ENCODE measurements around the gene HOXC13. TPM values are rescaled to one million over a fixed set of nuclear protein-coding genes. Genes with fewer than 3 reads are reported as not detected.

The HOXC13 gene
- total RNA-seq, 1 donor from 2014 or later = 0.69 TPM

DNA sequence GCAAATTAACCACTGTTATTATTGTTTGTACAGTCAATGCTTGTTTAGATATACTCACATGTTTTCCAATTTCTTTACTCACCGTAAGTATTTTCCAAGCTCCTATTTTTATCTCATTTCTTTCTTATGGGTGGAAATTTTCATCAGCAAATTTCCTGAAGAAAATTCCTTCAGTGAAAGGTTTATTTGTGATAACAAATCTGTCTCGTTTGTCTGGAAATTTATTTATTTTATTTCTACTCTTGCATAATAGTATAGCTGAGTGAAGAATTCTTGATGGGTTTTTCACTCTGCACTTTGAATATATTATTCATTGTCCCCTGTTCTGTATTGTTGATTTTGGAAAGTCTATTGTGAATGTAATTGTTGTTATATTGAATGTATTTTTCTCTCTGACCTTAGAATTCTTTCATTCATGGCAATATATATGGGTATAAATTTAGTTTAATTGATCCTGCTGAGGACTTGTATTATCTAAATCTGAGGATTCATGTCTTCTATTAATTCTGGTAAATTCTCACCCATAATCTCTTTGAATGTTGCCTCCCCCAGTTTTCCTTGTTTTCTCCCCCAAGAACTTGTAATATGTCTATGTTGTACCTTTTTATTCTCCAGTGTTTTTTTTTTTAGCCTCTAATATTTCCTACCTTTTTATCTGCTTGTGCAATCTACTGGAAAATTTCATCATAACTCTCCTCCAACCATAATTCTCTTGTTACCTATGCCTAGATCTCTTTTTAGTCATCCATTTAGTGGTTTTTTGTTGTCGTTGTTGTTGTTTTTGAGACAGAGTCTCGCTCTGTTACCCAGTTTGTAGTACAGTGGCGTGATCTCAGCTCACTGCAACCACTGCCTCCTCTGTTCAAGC is 21.6 kb upstream of the HOXC13 start:
- Mint-ChIP-seq H3K27ac (no peak overlapping the region), H3K36me3 (no peaks in the 10 kb centered on the region), H3K9me3 (no peaks in the 10 kb centered on the region), H3K4me3 (no peak overlapping the region), H3K27me3 (ENCODE audit: low read depth) (peaks cover 94% of the 10 kb centered on the region), H3K4me1 (no peaks in the 10 kb centered on the region)
- no peak for DNase-seq (ENCODE audit: low spot score in 2 of 2, unreplicated experiment in 2 of 2)
- TF ChIP-seq, protein P1, sequence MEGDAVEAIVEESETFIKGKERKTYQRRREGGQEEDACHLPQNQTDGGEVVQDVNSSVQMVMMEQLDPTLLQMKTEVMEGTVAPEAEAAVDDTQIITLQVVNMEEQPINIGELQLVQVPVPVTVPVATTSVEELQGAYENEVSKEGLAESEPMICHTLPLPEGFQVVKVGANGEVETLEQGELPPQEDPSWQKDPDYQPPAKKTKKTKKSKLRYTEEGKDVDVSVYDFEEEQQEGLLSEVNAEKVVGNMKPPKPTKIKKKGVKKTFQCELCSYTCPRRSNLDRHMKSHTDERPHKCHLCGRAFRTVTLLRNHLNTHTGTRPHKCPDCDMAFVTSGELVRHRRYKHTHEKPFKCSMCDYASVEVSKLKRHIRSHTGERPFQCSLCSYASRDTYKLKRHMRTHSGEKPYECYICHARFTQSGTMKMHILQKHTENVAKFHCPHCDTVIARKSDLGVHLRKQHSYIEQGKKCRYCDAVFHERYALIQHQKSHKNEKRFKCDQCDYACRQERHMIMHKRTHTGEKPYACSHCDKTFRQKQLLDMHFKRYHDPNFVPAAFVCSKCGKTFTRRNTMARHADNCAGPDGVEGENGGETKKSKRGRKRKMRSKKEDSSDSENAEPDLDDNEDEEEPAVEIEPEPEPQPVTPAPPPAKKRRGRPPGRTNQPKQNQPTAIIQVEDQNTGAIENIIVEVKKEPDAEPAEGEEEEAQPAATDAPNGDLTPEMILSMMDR (IDR thresholded peaks at IDR 0.05; ENCODE audit: unreplicated experiment) = no peak

DNA sequence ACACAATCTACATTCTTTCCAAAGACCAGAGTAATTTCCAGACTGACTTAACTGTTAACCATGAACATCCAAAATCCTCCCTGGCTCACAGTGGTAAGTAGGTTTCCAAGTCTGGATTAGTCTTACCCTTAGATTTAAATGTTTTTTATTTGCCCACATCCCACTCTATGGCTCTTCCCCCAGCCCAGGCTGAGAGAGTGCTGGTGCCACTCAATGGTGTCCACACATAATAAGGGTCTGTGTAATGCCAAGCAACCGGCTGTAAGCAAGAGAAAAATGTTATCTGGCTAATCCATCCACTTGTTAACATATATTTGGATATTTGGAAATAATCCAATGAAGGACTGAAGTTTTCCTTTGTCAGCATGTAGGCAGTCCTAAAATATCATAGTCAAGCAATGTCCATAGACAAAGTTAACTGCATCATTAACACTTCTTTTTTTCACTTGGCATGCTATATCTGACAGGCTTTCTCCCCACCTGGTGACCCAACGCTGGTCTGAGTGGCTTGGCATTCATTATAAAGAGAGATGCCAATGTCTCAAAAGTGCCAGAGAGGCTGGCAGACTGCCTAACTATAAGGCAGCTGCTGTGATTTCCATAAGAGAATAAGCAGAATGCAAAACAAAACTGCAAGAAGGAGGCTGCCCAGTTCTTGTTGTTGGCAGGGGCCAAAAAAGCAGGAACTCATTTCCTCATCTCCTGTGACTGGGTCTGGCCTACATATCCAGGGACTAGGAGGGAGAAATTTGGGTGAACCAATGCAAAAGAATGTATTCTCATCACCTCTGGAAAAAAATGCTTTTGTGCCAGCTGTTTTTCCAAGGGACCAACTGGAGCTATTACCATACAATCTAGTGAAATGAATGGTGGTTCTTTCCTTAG is 13.9 kb upstream of the HOXC13 start:
- Mint-ChIP-seq H3K27ac (no peak overlapping the region), H3K9me3 (peaks cover 3% of the 10 kb centered on the region), H3K36me3 (no peaks in the 10 kb centered on the region), H3K4me3 (no peak overlapping the region), H3K27me3 (ENCODE audit: low read depth) (peaks cover 98% of the 10 kb centered on the region), H3K4me1 (no peaks in the 10 kb centered on the region)
- TF ChIP-seq, protein P1 (IDR thresholded peaks at IDR 0.05; ENCODE audit: unreplicated experiment) = no peak
- DNase-seq (ENCODE audit: low spot score in 2 of 2, unreplicated experiment in 2 of 2) = no peak

DNA sequence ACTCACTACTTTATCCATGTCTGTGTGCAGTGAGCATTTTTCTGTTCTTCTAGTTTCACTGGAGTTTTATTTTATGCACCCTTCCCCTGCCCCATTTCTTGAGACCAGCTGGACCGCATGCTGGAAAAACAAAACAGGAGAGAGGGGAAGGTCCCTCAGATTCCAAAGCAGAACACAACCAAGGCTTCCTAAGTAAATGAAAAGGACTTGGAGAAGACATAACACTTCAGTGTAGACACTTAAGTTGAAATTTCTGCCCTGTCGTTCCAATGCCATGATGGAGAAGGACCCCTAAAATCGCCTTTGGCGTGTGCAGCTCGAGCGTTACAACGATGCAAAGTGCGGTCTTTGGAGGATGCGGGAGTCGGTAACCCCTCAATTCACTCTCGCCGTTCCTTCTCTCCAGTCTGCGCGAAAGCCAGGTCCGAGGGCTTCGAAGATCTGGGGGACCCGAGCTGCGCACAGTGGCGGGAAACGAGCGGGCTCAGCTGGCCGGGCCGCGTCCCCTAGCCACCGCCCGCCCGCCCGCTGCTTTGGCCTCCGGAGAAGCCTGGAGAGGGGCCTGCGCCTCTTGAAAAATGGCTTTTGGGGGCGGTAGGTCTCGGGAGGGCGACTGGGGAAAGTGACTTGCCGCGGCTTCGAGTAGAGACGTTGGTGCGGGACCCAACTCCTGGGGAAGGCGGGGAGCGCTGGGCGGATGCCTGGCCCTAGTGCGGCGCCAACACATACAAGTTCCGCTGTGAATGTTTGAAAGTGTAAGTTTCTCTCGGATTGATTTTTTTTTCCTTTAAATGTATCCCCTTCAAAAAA is 11.2 kb upstream of the HOXC13 start:
- H3K4me3 Mint-ChIP-seq = no peak overlapping the region
- peaks cover 3% of the 10 kb centered on the region for H3K9me3 Mint-ChIP-seq
- no peaks in the 10 kb centered on the region for H3K4me1 Mint-ChIP-seq
- no peaks in the 10 kb centered on the region for H3K36me3 Mint-ChIP-seq
- H3K27ac Mint-ChIP-seq = no peak overlapping the region
- H3K27me3 Mint-ChIP-seq (ENCODE audit: low read depth) = peaks cover 100% of the 10 kb centered on the region
- no peak for DNase-seq (ENCODE audit: low spot score in 2 of 2, unreplicated experiment in 2 of 2)
- TF ChIP-seq, protein P1 (IDR thresholded peaks at IDR 0.05; ENCODE audit: unreplicated experiment) = no peak

DNA sequence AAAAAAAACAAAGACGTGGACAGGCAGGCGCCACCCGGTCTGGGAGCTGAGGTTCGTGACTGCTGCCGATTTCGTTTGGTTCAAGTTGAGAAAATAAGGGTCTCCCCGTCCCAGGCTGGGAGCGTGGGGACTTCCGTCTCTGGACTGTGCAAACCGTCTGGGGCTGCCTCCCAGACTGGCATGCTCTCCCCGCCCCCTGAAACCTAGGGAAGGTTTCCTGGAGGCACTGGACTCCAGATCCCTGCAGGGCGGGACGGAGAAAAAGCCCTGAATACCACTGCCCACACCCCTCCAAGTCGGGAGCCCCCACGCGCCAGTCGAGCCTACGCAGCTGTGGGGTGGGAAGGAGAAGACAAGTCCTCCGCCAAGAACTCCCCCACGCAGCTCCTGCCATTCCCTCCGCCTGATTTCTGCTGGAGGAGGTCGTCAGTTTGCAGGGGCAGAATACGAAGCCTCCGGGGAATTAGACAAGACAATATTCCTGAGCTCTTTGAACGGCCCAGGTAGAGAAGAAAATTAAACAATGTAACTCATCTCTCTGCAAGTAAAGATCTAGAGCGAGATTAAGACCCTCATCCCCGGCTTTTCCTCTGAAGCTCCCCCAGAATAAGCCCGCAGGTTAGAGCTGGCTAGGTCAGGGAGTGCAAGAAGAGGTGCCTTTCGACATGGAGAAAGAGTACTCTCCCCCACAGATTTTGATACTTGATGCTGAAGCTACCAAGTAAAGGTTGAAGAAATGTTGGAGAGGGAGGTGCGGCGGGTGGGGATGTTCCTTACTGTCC is 10.4 kb upstream of the HOXC13 start:
- H3K27ac Mint-ChIP-seq = no peak overlapping the region
- DNase-seq (ENCODE audit: low spot score in 2 of 2, unreplicated experiment in 2 of 2) = no peak
- no peaks in the 10 kb centered on the region for H3K36me3 Mint-ChIP-seq

More for the DNA sequence above, 10.4 kb upstream of the HOXC13 start:
- Mint-ChIP-seq H3K27me3 (ENCODE audit: low read depth) (peaks cover 100% of the 10 kb centered on the region), H3K4me1 (no peaks in the 10 kb centered on the region), H3K9me3 (peaks cover 3% of the 10 kb centered on the region), H3K4me3 (no peak overlapping the region)
- TF ChIP-seq, protein P1 (IDR thresholded peaks at IDR 0.05; ENCODE audit: unreplicated experiment) = no peak

Data from mesothelial cell of epicardium (in vitro differentiated cells).